ENCODE results near the gene UBN1. TPM values are rescaled to one million over a fixed set of nuclear protein-coding genes. Genes with fewer than 3 reads are reported as not detected.

UBN1 gene
- total RNA-seq, 4 donors from 2014 or later: 12.3 to 22.7 (median 19.6) TPM

GRCh38 chr16:4868026-4868425 is 20.7 kb downstream of the UBN1 start:
- no peak for DNase-seq
- 99 to 100% methylated on average over 2 to 5 of the region's 5 CpGs for WGBS, 2 donors
- H3K27ac ChIP-seq: no peak overlapping the region

GRCh38 chr16:4868535-4868934 is 21.3 kb downstream of the UBN1 start:
- no peak for DNase-seq
- H3K27ac ChIP-seq: no peak overlapping the region
- no peak overlapping the region for H3K4me3 ChIP-seq
- no peaks in the 10 kb centered on the region for H3K27me3 ChIP-seq
- TF ChIP-seq POLR2A (IDR thresholded peaks at IDR 0.05) (no peak), CTCF (IDR thresholded peaks at IDR 0.05) (no peak)
- peaks cover 9 to 74% (median 24%) of the 10 kb centered on the region in 3 donors for H3K36me3 ChIP-seq
- peaks cover 0 to 40% (median 0%) of the 10 kb centered on the region in 3 donors for H3K4me1 ChIP-seq
- intact Hi-C loops (cut with DNase I): no loop called here
- no peaks in the 10 kb centered on the region for H3K9me3 ChIP-seq
- 86 to 97% methylated on average over 7 of the region's 7 CpGs for WGBS, 2 donors

More at GRCh38 chr16:4868026-4868425, 20.7 kb downstream of the UBN1 start:
- no peak overlapping the region for H3K4me3 ChIP-seq
- TF ChIP-seq CTCF (IDR thresholded peaks at IDR 0.05) (no peak), POLR2A (IDR thresholded peaks at IDR 0.05) (no peak)
- peaks cover 0 to 40% (median 0%) of the 10 kb centered on the region in 3 donors for H3K4me1 ChIP-seq
- no peaks in the 10 kb centered on the region for H3K9me3 ChIP-seq
- intact Hi-C loops (cut with DNase I): no loop called here
- no peaks in the 10 kb centered on the region for H3K27me3 ChIP-seq
- H3K36me3 ChIP-seq: peaks cover 6 to 74% (median 24%) of the 10 kb centered on the region in 3 donors

GRCh38 chr16:4869147-4869805 is 22.0 kb downstream of the UBN1 start:
- peaks cover 0 to 40% (median 0%) of the 10 kb centered on the region in 3 donors for H3K4me1 ChIP-seq
- DNase-seq: no peak
- H3K27me3 ChIP-seq: no peaks in the 10 kb centered on the region
- peak overlapping the region in 1 of 4 donors; percentile 6 for H3K27ac ChIP-seq
- H3K9me3 ChIP-seq: no peaks in the 10 kb centered on the region
- peaks cover 16 to 75% (median 27%) of the 10 kb centered on the region in 3 donors for H3K36me3 ChIP-seq
- H3K4me3 ChIP-seq: no peak overlapping the region
- WGBS, 2 donors: 62 to 69% methylated on average over 13 of the region's 13 CpGs
- no peak for TF ChIP-seq CTCF (IDR thresholded peaks at IDR 0.05)
- no peak for TF ChIP-seq POLR2A (IDR thresholded peaks at IDR 0.05)
- intact Hi-C loops (cut with DNase I): no loop called here

- Histone ChIP-seq H3K4me3 (no peak overlapping the region), H3K36me3 (peaks cover 24 to 79% (median 36%) of the 10 kb centered on the region in 3 donors), H3K27ac (peak overlapping the region in 1 of 4 donors; percentile 6), H3K4me1 (peaks cover 0 to 40% (median 0%) of the 10 kb centered on the region in 3 donors), H3K9me3 (no peaks in the 10 kb centered on the region), H3K27me3 (no peaks in the 10 kb centered on the region)
- TF ChIP-seq CTCF (IDR thresholded peaks at IDR 0.05): no peak
- TF ChIP-seq POLR2A (IDR thresholded peaks at IDR 0.05): no peak
- intact Hi-C loops (cut with DNase I): no loop called here
- DNase-seq: no peak
- 69 to 83% methylated on average over 18 to 21 of the region's 21 CpGs for WGBS, 2 donors
Measured at GRCh38 chr16:4870138-4870671, 22.9 kb downstream of the UBN1 start.

- DNase-seq: no peak
- intact Hi-C loops (cut with DNase I): no loop called here
- Histone ChIP-seq H3K27me3 (no peaks in the 10 kb centered on the region), H3K27ac (no peak overlapping the region), H3K4me3 (no peak overlapping the region), H3K4me1 (peaks cover 0 to 40% (median 0%) of the 10 kb centered on the region in 3 donors), H3K36me3 (peaks cover 28 to 88% (median 40%) of the 10 kb centered on the region in 3 donors), H3K9me3 (no peaks in the 10 kb centered on the region)
- no peak for TF ChIP-seq POLR2A (IDR thresholded peaks at IDR 0.05)
- no peak for TF ChIP-seq CTCF (IDR thresholded peaks at IDR 0.05)
- WGBS, 2 donors: 58 to 60% methylated on average over 3 of the region's 4 CpGs
Measured at GRCh38 chr16:4871071-4871470, 23.8 kb downstream of the UBN1 start.

Measured in esophagus squamous epithelium (tissue), 5 donors.